K562 (cell line): ENCODE results near the gene DSG2. TPM values are rescaled to one million over a fixed set of nuclear protein-coding genes. Genes with fewer than 3 reads are reported as not detected.
A peak's percentile ranks its signal among the peaks of the same experiment; 100 is the strongest.
"Not testable (repeated sequence)": the region's sequence is repeated elsewhere in the genome, so short reads cannot be mapped to it uniquely, and the experiment has no call there.

Source experiments
- ATF3 ChIP-seq, 2 experiments: fragments of 450-650 bp in 1 of 2; sonication (generic) in 1 of 2; formaldehyde crosslinking in 1 of 2; IDR thresholded peaks in 1 of 2; conservative IDR thresholded peaks in 1 of 2; 2 replicates each; pipeline versions ENCODE4 v1.6.1 to v1.8.1; 2016 to 2023; ENCODE audit warnings: mild to moderate bottlenecking in 2 of 2, moderate library complexity in 2 of 2, inconsistent platforms in 1 of 2, missing genetic modification reagents in 1 of 2
- EP300 ChIP-seq: IDR thresholded peaks from 2 replicates; pipeline ENCODE4 v1.6.1; 2012; ENCODE audit warnings: low read length, improper control_type of control experiment
- FOXJ2 ChIP-seq: fragments of 200-800 bp; sonication (Bioruptor generic); IDR thresholded peaks from 2 replicates; pipeline ENCODE4 v1.6.1; 2016; ENCODE audit warnings: missing genetic modification characterization, missing compliant biosample characterization
- HIVEP1 ChIP-seq: fragments of 250-450 bp; sonication (Bioruptor Pico); IDR thresholded peaks from 2 replicates; pipeline ENCODE4 v1.4.0; 2020; ENCODE audit warnings: mild to moderate bottlenecking
- NR2C1 ChIP-seq, 2 experiments: fragments of 450-650 bp; IDR thresholded peaks; 2 replicates each; pipeline ENCODE4 v1.6.1; 2017; ENCODE audit warnings: mild to moderate bottlenecking in 2 of 2, antibody characterized with exemption in 1 of 2, inconsistent platforms in 1 of 2, missing compliant biosample characterization in 1 of 2, missing genetic modification characterization in 1 of 2
- NRF1 ChIP-seq, 2 experiments: fragments of 450-650 bp; IDR thresholded peaks in 1 of 2; conservative IDR thresholded peaks in 1 of 2; 2 replicates each; pipeline ENCODE4 v1.6.1; 2014; ENCODE audit warnings: mild to moderate bottlenecking in 2 of 2
- TRIM24 ChIP-seq, 2 experiments: fragments of 450-650 bp; IDR thresholded peaks; 2 replicates each; pipeline ENCODE4 v1.6.1; 2016
- ZBTB17 ChIP-seq: fragments of 450-650 bp; formaldehyde crosslinking; IDR thresholded peaks from 2 replicates; pipeline ENCODE4 v1.4.0; 2020; ENCODE audit warnings: mild to moderate bottlenecking
- ZKSCAN8 ChIP-seq: fragments of 200-800 bp; sonication (Bioruptor generic); IDR thresholded peaks from 2 replicates; pipeline ENCODE4 v1.6.1; 2016; ENCODE audit warnings: missing genetic modification characterization, missing compliant biosample characterization
- ZNF175 ChIP-seq: fragments of 200-800 bp; sonication (Bioruptor generic); IDR thresholded peaks from 2 replicates; pipeline ENCODE4 v1.6.1; 2016; ENCODE audit warnings: low read depth, mild to moderate bottlenecking, missing genetic modification characterization, missing compliant biosample characterization
- ZNF311 ChIP-seq: fragments of 250-450 bp; sonication (Bioruptor Pico); IDR thresholded peaks from 2 replicates; pipeline ENCODE4 v1.4.0; 2020; ENCODE audit warnings: mild to moderate bottlenecking, moderate library complexity
- polyA plus RNA-seq, 8 experiments: library from polyadenylated mRNA; depleted of rRNA in 4 of 8; stranded (reverse) in 5 of 8; unstranded in 3 of 8; fragments of >200 nt; fragmentation: Nextera tagmentation in 2 of 8; fragmentation: Illumina TruSeq in 1 of 8; extraction: Ambion mirVana in 2 of 8; extraction: Trizol in 1 of 8; gene quantifications; 2 replicates each; pipeline versions ENCODE4 v1.2.1 to v1.2.3, GENCODE V29; 2011 to 2014; ENCODE audit warnings: inconsistent platforms in 1 of 8, missing spikeins in 1 of 8
- total RNA-seq, 7 experiments: library from RNA; depleted of rRNA in 6 of 7; stranded (reverse); fragments of >200 nt in 6 of 7; fragmentation: Illumina TruSeq in 2 of 7; extraction: Trizol in 2 of 7; gene quantifications; 2 replicates each; pipeline versions ENCODE4 v1.2.1 to v1.2.3, GENCODE V29; 2011 to 2021; ENCODE audit warnings: low replicate concordance in 1 of 7

The DSG2 gene
- total and polyA plus RNA-seq, 9 of the 15 experiments (the other 6 are each of a cell fraction or from before 2014, with no cell fraction given): 16.9 to 68.6 (median 41.3) TPM

DNA sequence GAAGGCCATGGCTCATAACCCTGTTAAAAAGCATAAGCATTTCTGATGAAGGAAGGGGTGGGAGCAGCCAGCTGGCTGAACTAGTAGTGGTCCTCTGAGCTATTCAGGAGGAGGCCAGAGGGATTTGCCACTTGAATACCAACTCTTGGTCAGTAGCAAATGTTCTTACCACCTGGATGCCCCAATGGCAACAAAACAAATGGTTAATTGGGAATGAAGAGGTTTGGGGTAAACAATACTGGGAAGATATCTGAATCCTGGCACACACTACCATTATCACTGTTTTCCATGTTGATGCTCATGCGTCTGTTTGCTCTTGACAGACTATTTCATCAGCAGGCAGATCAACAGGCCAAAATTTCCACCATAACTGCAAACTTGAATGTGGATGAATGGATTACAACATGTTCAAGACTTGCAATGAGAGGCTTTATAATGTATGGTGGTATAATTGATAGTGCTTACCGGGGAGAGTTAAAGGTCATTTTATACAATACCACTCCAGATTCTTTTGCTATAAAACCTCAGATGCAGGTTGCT, 3.2 kb upstream of the DSG2 start (continued):
- 0 out of 2 replicates have a peak, but pooled peaks have one; percentile 52 for TF ChIP-seq FOXJ2 (tag)
- TF ChIP-seq ATF3 (IDR thresholded peaks at IDR 0.05): peak; percentile 57; the same call in 1 of the 2 replicates
- TF ChIP-seq ATF3 (CRISPR knock-in tag; conservative IDR thresholded peaks at IDR 0.05); NR2C1 (IDR thresholded peaks at IDR 0.05): not testable (repeated sequence)
- 0 out of 2 replicates have a peak, but pooled peaks have one; percentile 13 for TF ChIP-seq ZNF311
- TF ChIP-seq NR2C1 (tag; IDR thresholded peaks at IDR 0.05): 0 out of 2 replicates have a peak, but pooled peaks have one; percentile 11
- peak; percentile 70 to 74; a peak in 2 of 4 replicates for TF ChIP-seq TRIM24 (IDR thresholded peaks at IDR 0.05)
- TF ChIP-seq ZNF175 (CRISPR knock-in tag): peak; percentile 92; the same call in 1 of the 2 replicates
- TF ChIP-seq EP300: peak; percentile 68; the same call in 1 of the 2 replicates
- TF ChIP-seq ZKSCAN8 (CRISPR knock-in tag): 0 out of 2 replicates have a peak, but pooled peaks have one; percentile 42
- TF ChIP-seq ZBTB17: 0 out of 2 replicates have a peak, but pooled peaks have one; percentile 15
- peak; percentile 26 to 29; a peak in 1 of 4 replicates for TF ChIP-seq NRF1 (conservative IDR thresholded peaks at IDR 0.05 in 1 of 2, IDR thresholded peaks at IDR 0.05 in 1 of 2)
- TF ChIP-seq HIVEP1 (CRISPR knock-in tag): peak; percentile 27; the same call in 1 of the 2 replicates
